ENCODE measurements around the gene PDSS2. TPM values are rescaled to one million over a fixed set of nuclear protein-coding genes. Genes with fewer than 3 reads are reported as not detected.

PDSS2 gene
- total and polyA plus RNA-seq, 2 donors (not counting 1 experiment from before 2014, with no cell fraction given): 16.9 to 17.0 TPM

DNA sequence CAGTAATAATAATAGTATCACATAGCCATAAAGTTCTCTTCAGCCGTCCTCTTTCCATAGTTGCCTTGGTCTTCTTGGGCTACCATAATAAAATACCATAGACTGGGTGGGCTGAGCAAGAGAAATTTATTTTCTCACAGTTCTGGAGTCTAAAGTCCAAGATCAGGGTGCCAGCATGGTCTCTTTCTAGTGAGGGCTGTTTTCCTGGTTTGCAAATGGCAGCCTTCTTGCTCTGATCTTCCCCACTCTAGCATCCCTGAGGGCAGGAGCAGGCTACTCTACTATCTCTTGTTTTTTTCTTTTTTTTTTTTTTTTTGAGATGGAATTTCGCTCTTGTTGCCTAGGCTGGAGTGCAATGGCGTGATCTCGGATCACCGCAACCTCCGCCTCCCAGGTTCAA is 335.9 kb downstream of the PDSS2 start:
- H4K20me1 ChIP-seq (ENCODE audit: control insufficient read depth, insufficient read depth, low read length, poor library complexity, severe bottlenecking): no peaks in the 10 kb centered on the region
- no peaks in the 10 kb centered on the region for H3K79me2 ChIP-seq (ENCODE audit: control insufficient read depth, insufficient read depth, low read length)
- H3K27ac ChIP-seq (ENCODE audit: low read length in 2 of 2): no peak overlapping the region
- H3K36me3 ChIP-seq (replicated peaks in 1 of 2; ENCODE audit: control extremely low read depth in 1 of 2, control insufficient read depth in 1 of 2, extremely low read depth in 1 of 2, insufficient read depth in 2 of 2, low read length in 1 of 2): no peaks in the 10 kb centered on the region
- no peaks in the 10 kb centered on the region for H3K9me3 ChIP-seq (ENCODE audit: control extremely low read depth in 1 of 3, control insufficient read depth in 2 of 3, insufficient read depth in 1 of 3, low read length in 2 of 3)
- H3K4me2 ChIP-seq (replicated peaks; ENCODE audit: low read depth, low read length, poor library complexity, severe bottlenecking): no peak overlapping the region
- no peak overlapping the region for H3K9ac ChIP-seq (ENCODE audit: low read length)
- H3K4me3 ChIP-seq (ENCODE audit: control extremely low read depth in 1 of 5, extremely low read depth in 1 of 5, insufficient read depth in 1 of 5, low read depth in 2 of 5, low read length in 4 of 5): no peak overlapping the region
- H3K9me3 Mint-ChIP-seq (ENCODE audit: insufficient read depth): no peaks in the 10 kb centered on the region
- TF ChIP-seq, protein P1, sequence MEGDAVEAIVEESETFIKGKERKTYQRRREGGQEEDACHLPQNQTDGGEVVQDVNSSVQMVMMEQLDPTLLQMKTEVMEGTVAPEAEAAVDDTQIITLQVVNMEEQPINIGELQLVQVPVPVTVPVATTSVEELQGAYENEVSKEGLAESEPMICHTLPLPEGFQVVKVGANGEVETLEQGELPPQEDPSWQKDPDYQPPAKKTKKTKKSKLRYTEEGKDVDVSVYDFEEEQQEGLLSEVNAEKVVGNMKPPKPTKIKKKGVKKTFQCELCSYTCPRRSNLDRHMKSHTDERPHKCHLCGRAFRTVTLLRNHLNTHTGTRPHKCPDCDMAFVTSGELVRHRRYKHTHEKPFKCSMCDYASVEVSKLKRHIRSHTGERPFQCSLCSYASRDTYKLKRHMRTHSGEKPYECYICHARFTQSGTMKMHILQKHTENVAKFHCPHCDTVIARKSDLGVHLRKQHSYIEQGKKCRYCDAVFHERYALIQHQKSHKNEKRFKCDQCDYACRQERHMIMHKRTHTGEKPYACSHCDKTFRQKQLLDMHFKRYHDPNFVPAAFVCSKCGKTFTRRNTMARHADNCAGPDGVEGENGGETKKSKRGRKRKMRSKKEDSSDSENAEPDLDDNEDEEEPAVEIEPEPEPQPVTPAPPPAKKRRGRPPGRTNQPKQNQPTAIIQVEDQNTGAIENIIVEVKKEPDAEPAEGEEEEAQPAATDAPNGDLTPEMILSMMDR (IDR thresholded peaks at IDR 0.05): no peak
- no peak for TF ChIP-seq EZH2 (IDR thresholded peaks at IDR 0.05; ENCODE audit: borderline replicate concordance, insufficient read depth, low read depth, low read length, poor library complexity, severe bottlenecking)
- no peaks in the 10 kb centered on the region for H3K4me1 ChIP-seq (ENCODE audit: control insufficient read depth in 2 of 2, insufficient read depth in 2 of 2, low read length in 2 of 2)
- no peak for DNase-seq
- ChIA-PET CTCF (no interaction called here), POLR2A (no interaction called here)
- H3K27me3 Mint-ChIP-seq: peaks cover 3% of the 10 kb centered on the region
- no CpG with 5 or more reads among the region's 6 CpGs for WGBS (ENCODE audit: insufficient coverage)
- no peak for ATAC-seq (ENCODE audit: low read depth)
- H2AFZ ChIP-seq (ENCODE audit: insufficient read depth, low read depth, low read length, poor library complexity, severe bottlenecking): no peak overlapping the region
- H3K4me3 Mint-ChIP-seq: no peak overlapping the region
- intact Hi-C loops (cut with micrococcal nuclease): no loop called here
- peaks cover 7% of the 10 kb centered on the region for H3K4me1 Mint-ChIP-seq
- peaks cover 0 to 2% (median 0%) of the 10 kb centered on the region in 4 experiments for H3K27me3 ChIP-seq (replicated peaks in 1 of 4; ENCODE audit: control extremely low read depth in 1 of 4, control insufficient read depth in 3 of 4, insufficient read depth in 4 of 4, low read length in 3 of 4)
- no peak overlapping the region for H3K27ac Mint-ChIP-seq

DNA sequence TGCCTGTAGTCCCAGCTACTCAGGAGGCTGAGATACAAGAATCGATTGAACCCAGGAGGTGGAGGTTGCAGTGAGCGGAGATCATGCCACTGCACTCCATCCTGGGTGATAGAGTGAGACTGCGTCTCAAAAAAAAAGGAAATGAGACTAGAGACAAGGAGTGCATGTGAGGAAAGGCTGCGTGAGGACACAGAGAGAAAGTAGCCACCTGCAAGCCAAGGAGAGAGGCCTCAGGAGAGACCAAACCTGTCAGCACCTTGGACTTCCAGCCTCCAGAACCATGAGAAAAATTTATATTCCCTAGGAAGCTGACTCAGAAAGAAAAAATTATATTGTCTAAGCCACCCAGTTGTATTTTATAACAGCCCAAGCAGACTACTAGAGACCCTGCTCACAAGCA is 336.6 kb downstream of the PDSS2 start:
- intact Hi-C loops (cut with micrococcal nuclease): no loop called here
- TF ChIP-seq EZH2 (IDR thresholded peaks at IDR 0.05; ENCODE audit: borderline replicate concordance, insufficient read depth, low read depth, low read length, poor library complexity, severe bottlenecking): no peak
- TF ChIP-seq, protein P1 (IDR thresholded peaks at IDR 0.05): no peak
- Histone ChIP-seq H3K79me2 (ENCODE audit: control insufficient read depth, insufficient read depth, low read length) (no peaks in the 10 kb centered on the region), H3K9me3 (ENCODE audit: control extremely low read depth in 1 of 3, control insufficient read depth in 2 of 3, insufficient read depth in 1 of 3, low read length in 2 of 3) (no peaks in the 10 kb centered on the region), H3K27ac (ENCODE audit: low read length in 2 of 2) (no peak overlapping the region), H3K27me3 (replicated peaks in 1 of 4; ENCODE audit: control extremely low read depth in 1 of 4, control insufficient read depth in 3 of 4, insufficient read depth in 4 of 4, low read length in 3 of 4) (peaks cover 0 to 2% (median 0%) of the 10 kb centered on the region in 4 experiments), H2AFZ (ENCODE audit: insufficient read depth, low read depth, low read length, poor library complexity, severe bottlenecking) (no peak overlapping the region), H4K20me1 (ENCODE audit: control insufficient read depth, insufficient read depth, low read length, poor library complexity, severe bottlenecking) (no peaks in the 10 kb centered on the region), H3K36me3 (replicated peaks in 1 of 2; ENCODE audit: control extremely low read depth in 1 of 2, control insufficient read depth in 1 of 2, extremely low read depth in 1 of 2, insufficient read depth in 2 of 2, low read length in 1 of 2) (no peaks in the 10 kb centered on the region), H3K9ac (ENCODE audit: low read length) (no peak overlapping the region), H3K4me2 (replicated peaks; ENCODE audit: low read depth, low read length, poor library complexity, severe bottlenecking) (no peak overlapping the region), H3K4me3 (ENCODE audit: control extremely low read depth in 1 of 5, extremely low read depth in 1 of 5, insufficient read depth in 1 of 5, low read depth in 2 of 5, low read length in 4 of 5) (no peak overlapping the region), H3K4me1 (ENCODE audit: control insufficient read depth in 2 of 2, insufficient read depth in 2 of 2, low read length in 2 of 2) (no peaks in the 10 kb centered on the region)
- Mint-ChIP-seq H3K9me3 (ENCODE audit: insufficient read depth) (no peaks in the 10 kb centered on the region), H3K27me3 (peaks cover 2% of the 10 kb centered on the region), H3K4me3 (no peak overlapping the region), H3K4me1 (peaks cover 7% of the 10 kb centered on the region), H3K27ac (no peak overlapping the region)
- no peak for DNase-seq
- 41% methylated on average over 4 of the region's 4 CpGs for WGBS (ENCODE audit: insufficient coverage)
- ATAC-seq (ENCODE audit: low read depth): no peak
- ChIA-PET POLR2A (no interaction called here), CTCF (no interaction called here)

All from B cell (primary cell).